HG02610 (cell line): ENCODE data around the gene ADK.

ENCODE experiments used
- ATAC-seq: cut with Tn5 transposase; IDR thresholded peaks from one replicate; pipeline ENCODE4 v1.9.1; 2021; ENCODE audit warnings: mild to moderate bottlenecking, moderate library complexity; ENCODE audit not compliant: unreplicated experiment

Gene ADK

DNA sequence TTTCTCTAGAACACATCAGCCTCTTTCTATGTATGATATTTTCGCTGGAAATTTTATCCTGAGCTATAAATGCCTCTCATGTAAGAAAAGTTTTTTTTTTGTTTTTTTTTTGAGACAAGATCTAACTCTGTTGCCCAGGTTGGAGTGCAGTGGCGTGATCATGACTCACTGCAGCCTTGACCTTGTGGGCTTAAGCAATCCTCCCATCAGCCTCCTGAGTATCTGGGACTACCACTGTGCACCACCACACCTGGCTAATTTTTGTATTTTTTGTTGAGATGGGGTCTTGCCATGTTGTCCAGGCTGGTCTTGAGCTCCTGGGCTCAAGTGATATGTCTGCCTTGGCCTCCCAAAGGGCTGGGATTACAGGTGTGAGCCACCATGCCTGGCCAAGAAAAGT is 80.4 kb downstream of the ADK start:
- ATAC-seq = no peak

GRCh38 chr10:74233281-74233680 is 82.3 kb downstream of the ADK start:
- no peak for ATAC-seq

DNA sequence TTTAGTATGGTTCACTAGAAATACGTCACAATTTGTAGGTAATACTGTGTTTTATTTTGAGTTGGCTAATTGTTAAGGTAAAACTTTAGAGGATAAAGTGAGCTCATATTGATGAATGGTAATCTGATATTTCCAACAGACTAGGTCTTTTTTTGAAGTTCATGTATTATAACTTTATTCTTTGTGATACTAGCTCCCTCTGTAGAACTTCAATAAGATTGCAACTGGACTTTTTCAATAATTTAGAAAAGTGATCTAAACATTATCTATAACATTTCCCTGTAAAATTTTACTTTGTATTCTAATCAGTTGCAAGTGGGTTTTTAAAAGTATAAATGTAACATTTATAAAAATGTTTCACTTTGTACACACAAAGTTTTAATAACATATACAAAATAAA is 83.5 kb downstream of the ADK start:
- no peak for ATAC-seq

GRCh38 chr10:74238031-74238431 is 87.0 kb downstream of the ADK start:
- ATAC-seq = no peak

DNA sequence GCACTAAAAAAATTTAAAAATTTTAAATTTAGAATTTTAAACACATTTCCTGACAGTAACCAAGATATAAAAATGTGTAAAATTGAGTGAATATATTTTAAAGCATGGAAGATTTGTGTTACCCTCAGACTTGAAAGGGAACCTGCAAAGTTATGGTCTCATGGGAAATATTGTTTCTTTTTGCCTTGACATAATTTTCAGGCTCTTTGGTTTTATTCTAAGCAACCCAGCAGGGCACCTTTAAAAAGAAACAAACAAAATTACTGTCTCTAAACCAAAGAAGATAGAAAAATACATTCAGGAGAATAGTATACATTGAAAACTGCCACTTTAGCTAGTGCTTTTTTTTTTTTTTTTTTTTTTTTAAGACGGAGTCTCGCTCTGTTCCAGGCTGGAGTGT is 87.5 kb downstream of the ADK start:
- ATAC-seq = no peak

DNA sequence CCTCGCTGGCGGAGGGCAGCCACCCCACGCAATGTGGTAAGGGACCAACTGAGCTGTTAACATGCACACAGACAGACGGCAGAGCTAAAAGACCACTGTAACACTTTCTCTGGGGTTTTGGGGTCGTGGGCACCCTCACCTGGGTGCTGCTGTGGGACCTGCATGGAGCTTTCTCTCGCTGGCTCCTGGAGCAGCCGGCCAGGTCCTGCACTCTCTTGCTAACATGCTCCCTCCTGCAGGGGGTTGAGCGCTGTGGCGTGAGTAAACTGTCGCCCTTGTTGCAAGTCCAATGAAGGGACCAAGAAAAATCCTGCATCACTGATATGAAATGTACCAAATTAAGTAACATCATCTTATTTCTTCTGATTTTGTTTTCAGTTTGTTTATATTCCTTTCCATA is 92.0 kb downstream of the ADK start:
- ATAC-seq = no peak

GRCh38 chr10:74244097-74244685 is 93.2 kb downstream of the ADK start:
- no peak for ATAC-seq

DNA sequence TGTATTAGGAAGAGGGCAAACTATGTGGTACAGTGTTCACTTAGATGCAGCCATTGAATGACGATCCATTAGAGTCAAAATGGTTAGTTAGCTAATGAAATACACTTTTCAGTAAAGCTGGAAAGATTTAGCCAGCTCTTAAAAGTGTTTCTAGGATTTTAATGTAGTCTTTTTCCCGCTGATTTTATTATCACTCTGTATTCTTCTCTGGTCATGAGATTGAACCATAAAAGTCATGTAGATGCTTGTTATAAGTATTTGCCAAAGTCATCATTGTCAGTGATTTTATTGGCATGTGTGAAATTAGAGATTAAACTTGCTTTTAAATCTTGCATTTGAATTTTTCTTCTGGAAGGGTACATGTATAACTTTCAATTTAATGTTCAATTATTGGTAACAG is 93.8 kb downstream of the ADK start:
- no peak for ATAC-seq

GRCh38 chr10:74246495-74246894 is 95.5 kb downstream of the ADK start:
- ATAC-seq = no peak

DNA sequence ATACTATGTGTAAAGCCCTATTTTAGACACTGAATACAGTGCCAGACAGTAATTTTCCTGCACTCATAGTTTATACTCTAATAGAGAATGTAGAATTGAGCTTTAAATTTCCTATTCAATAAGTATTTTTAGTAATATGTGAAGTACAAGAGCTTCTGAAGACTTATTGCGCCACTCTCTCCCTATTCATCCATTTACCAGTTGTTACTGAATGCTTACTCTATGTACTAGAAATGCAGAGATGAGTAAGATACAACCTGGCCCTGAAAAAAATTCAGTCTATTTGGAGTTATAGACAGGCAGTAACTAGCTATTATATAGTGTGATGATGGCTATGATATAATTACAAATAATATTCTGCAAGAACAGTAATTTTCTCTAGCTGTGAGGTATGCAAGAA is 98.8 kb downstream of the ADK start:
- no peak for ATAC-seq

GRCh38 chr10:74255214-74255613 is 104.2 kb downstream of the ADK start:
- no peak for ATAC-seq

- no peak for ATAC-seq
These were observed 104.9 kb downstream of the ADK start for GRCh38 chr10:74255888-74256357.

DNA sequence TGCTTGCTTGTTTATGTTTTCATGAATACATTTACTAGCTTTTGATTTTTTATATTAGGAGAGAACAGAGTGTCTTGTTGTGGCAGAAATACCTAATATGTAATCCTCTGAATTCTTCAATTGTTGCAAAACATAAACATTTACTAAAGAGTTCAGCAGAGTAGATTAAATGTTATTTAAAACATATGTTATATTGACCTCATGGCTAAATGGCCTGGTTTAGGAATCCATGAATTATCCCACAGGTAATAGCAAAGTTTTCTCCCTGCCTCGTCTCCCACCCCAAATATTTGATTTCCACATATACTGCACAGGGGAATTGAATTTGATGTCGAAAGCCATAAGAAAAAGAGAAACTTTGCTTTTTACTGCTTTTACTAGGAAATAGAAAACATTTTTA is 111.8 kb downstream of the ADK start:
- no peak for ATAC-seq

DNA sequence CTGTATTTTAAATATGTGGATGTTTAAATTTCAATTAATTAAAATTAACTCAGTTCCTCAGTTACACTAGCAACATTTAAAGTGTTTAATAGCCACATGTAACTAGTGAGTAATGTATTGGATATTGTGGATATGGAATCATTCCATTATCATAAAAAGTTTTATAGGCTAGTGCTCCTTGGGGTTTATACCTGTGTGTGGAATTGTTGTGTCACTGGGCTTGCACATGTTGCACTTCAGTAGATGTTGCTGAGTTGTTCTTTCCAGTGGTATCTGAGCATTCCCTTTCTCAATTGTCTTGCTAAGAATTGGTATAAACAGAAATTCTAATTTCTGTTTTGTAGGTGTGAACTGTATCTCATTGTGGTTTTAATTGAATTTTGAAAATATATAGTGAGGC is 113.0 kb downstream of the ADK start:
- ATAC-seq = no peak

- no peak for ATAC-seq
These were observed 121.3 kb downstream of the ADK start for GRCh38 chr10:74272288-74272687.

GRCh38 chr10:74275755-74276290 is 124.8 kb downstream of the ADK start:
- ATAC-seq = no peak

GRCh38 chr10:74276416-74276815 is 125.4 kb downstream of the ADK start:
- no peak for ATAC-seq

DNA sequence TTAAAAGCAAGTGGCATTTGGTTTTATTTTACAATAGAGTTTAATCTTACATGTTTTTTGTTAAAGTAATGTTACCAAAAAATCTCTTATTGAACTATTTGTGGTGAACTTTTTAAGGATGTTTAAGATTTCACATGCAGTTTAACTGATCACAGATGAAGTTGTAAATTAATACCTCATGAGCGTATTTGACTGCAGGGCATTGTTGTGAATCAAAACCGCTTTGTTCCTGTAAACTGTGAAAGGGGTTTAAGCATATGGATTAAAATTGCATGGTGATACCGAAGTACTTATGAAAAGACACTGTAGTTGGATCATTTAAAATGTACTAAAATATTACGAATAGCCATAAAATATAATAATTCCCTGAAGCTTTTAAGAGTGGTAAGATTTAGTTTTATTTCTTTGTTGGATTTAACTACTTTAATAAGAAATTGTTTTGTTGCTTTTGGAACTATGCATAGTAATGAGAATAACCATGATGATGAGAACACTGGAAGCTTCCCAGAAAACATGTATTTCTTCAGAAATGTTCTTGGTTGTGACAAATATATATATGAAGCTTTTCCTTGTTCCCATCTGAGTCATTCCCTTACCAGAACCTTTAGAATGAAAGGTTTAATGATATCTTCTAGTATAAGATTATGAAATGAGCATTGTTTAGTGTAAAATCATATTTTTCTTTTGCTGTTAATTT is 131.3 kb downstream of the ADK start:
- ATAC-seq = no peak

GRCh38 chr10:74282848-74283210 is 131.8 kb downstream of the ADK start:
- ATAC-seq = no peak

GRCh38 chr10:74289188-74289587 is 138.2 kb downstream of the ADK start:
- ATAC-seq = no peak

DNA sequence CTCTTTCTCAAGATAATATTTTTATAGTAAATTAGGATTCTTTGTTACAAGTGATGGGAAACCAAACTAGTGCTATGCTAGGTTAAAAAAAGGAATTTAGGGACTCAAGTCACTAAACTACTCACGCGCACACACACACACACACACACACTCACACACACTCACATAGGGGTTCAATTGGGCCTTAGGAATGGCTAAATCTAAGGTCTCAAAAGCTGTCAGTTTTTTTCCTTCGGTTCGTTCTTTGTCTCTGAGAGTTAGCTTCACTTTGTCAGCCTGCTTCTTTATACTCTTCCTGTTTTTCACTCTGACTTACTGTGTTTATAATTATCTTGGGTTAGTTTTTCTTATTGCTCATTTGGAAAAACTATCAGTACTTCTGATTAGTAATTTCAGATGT is 138.9 kb downstream of the ADK start:
- no peak for ATAC-seq

GRCh38 chr10:74290708-74291107 is 139.7 kb downstream of the ADK start:
- ATAC-seq = no peak
